SH-SY5Y (cell line): ENCODE measurements around the gene PBXIP1.

Source experiments
- GATA2 ChIP-seq: IDR thresholded peaks from 2 replicates; pipeline ENCODE4 v1.6.1; 2011; ENCODE audit warnings: mild to moderate bottlenecking, low read depth, low read length
- GATA3 ChIP-seq: IDR thresholded peaks from 2 replicates; pipeline ENCODE4 v1.6.1; 2011; ENCODE audit warnings: low read depth, mild to moderate bottlenecking, low read length, moderate library complexity

DNA sequence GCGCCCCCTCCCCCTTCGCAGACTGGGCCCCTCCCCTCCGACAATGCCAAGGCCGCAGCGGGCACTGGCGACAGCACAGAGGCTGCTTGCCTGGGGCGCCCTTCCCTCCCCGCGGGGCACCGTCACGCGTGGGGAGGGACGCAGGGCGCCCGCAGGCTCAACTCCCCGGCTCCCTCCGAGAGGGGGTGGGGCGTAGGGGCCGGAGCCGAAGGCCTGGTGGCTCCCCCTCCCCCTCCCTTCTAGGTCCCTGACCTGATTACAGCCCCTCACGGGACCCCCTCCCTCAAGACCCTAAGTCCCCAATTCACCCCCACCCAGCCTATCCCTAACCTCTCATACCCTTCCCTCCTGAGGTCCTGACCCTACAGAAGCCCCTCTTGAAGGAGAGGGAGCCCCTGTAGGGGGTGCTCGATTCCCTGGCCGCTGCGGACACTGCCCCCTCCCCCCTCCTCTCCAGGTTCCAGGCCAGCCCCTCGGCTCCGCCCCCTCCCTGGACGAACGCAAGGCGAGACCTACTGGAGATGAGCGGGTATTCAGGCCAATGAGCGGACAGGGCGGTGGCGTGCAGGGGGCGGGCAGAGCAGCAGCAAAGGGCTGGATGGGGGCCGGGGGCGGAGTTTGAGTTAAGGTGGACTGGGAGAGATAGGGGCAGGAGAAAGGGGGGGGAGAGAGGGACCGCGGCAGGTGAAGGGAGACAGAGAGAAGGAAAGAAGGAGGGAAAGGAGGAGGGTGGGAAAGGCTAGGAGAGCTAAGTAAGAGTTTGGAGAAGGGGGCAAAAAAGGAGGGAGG is 46.0 kb upstream of the PBXIP1 start:
- TF ChIP-seq GATA2, result no peak
- no peak for TF ChIP-seq GATA3
